K562 (cell line): Measurements from ENCODE around the gene XRN1. TPM values are rescaled to one million over a fixed set of nuclear protein-coding genes. Genes with fewer than 3 reads are reported as not detected.

Experiments used
- ARHGAP35 ChIP-seq: fragments of 450-650 bp; IDR thresholded peaks from 2 replicates; pipeline ENCODE4 v1.6.1; 2018; ENCODE audit not compliant: partially characterized antibody
- CEBPG ChIP-seq, 3 experiments: fragments of 200-800 bp in 1 of 3; sonication (Bioruptor generic) in 1 of 3; sonication (generic) in 1 of 3; formaldehyde crosslinking in 1 of 3; IDR thresholded peaks in 2 of 3; conservative IDR thresholded peaks in 1 of 3; 2 replicates each; pipeline versions ENCODE4 v1.6.1 to v1.8.0; 2016 to 2022; ENCODE audit warnings: missing compliant biosample characterization in 2 of 3, missing genetic modification characterization in 2 of 3, mild to moderate bottlenecking in 1 of 3, missing genetic modification reagents in 1 of 3
- KDM4B ChIP-seq, 2 experiments: fragments of 450-650 bp in 1 of 2; sonication (generic) in 1 of 2; IDR thresholded peaks; 2 replicates each; pipeline ENCODE4 v1.6.1; 2016 to 2017; ENCODE audit warnings: borderline replicate concordance in 2 of 2, antibody characterized with exemption in 1 of 2, low read depth in 1 of 2, mild to moderate bottlenecking in 1 of 2
- KDM5B ChIP-seq: fragments of 200-600 bp; sonication (generic); IDR thresholded peaks from 2 replicates; pipeline ENCODE4 v1.6.1; 2012; ENCODE audit warnings: low read depth, mild to moderate bottlenecking, moderate library complexity, low read length, control low read depth, inconsistent platforms; ENCODE audit not compliant: insufficient replicate concordance
- MEF2D ChIP-seq: conservative IDR thresholded peaks from 2 replicates; pipeline ENCODE4 v1.6.1; 2016; ENCODE audit warnings: low read depth, missing genetic modification characterization, missing compliant biosample characterization
- NFRKB ChIP-seq: fragments of 450-650 bp; IDR thresholded peaks from 2 replicates; pipeline ENCODE4 v1.6.1; 2016; ENCODE audit warnings: low read depth
- SAFB2 ChIP-seq: fragments of 200-400 bp; formaldehyde crosslinking; IDR thresholded peaks from 2 replicates; pipeline ENCODE4 v1.6.1; 2018; ENCODE audit warnings: borderline replicate concordance, low read length, low read depth, moderate library complexity; ENCODE audit not compliant: severe bottlenecking
- SRF ChIP-seq, 2 experiments: fragments of 250-450, 450-650 bp in 1 of 2; sonication (Bioruptor Pico) in 1 of 2; sonication (generic) in 1 of 2; formaldehyde crosslinking; IDR thresholded peaks; 2 replicates each; pipeline versions ENCODE4 v1.5.0 to v1.5.1; 2020 to 2022; ENCODE audit warnings: mild to moderate bottlenecking in 1 of 2, missing genetic modification reagents in 1 of 2
- TCF3 ChIP-seq: sonication (generic); formaldehyde crosslinking; IDR thresholded peaks from 2 replicates; pipeline ENCODE4 v1.4.0; 2020; ENCODE audit warnings: mild to moderate bottlenecking, missing genetic modification reagents
- U2AF1 ChIP-seq: fragments of 200-400 bp; formaldehyde crosslinking; optimal IDR thresholded peaks from 2 replicates; pipeline ENCODE3; 2017; ENCODE audit warnings: mild to moderate bottlenecking, low read depth, low read length, moderate library complexity
- USF2 ChIP-seq: sonication (generic); formaldehyde crosslinking; IDR thresholded peaks from 2 replicates; pipeline ENCODE4 v1.5.0; 2020; ENCODE audit warnings: missing genetic modification reagents
- ZNF140 ChIP-seq: fragments of 250-450 bp; sonication (Bioruptor Pico); IDR thresholded peaks from 2 replicates; pipeline ENCODE4 v1.8.0; 2021; ENCODE audit warnings: moderate library complexity, mild to moderate bottlenecking, inconsistent platforms
- polyA plus RNA-seq, 8 experiments: library from polyadenylated mRNA; depleted of rRNA in 4 of 8; stranded (reverse) in 5 of 8; unstranded in 3 of 8; fragments of >200 nt; fragmentation: Nextera tagmentation in 2 of 8; fragmentation: Illumina TruSeq in 1 of 8; extraction: Ambion mirVana in 2 of 8; extraction: Trizol in 1 of 8; gene quantifications; 2 replicates each; pipeline versions ENCODE4 v1.2.1 to v1.2.3, GENCODE V29; 2011 to 2014; ENCODE audit warnings: inconsistent platforms in 1 of 8, missing spikeins in 1 of 8
- total RNA-seq, 7 experiments: library from RNA; depleted of rRNA in 6 of 7; stranded (reverse); fragments of >200 nt in 6 of 7; fragmentation: Illumina TruSeq in 2 of 7; extraction: Trizol in 2 of 7; gene quantifications; 2 replicates each; pipeline versions ENCODE4 v1.2.1 to v1.2.3, GENCODE V29; 2011 to 2021; ENCODE audit warnings: low replicate concordance in 1 of 7
- TF ChIP-seq, protein P1 (sequence below): fragments of 450-650 bp; IDR thresholded peaks from 2 replicates; pipeline ENCODE4 v1.7.1; 2018; ENCODE audit warnings: mild to moderate bottlenecking, low read depth; ENCODE audit not compliant: partially characterized antibody
- TF ChIP-seq, protein P2 (sequence below): fragments of 250-450 bp; sonication (Bioruptor Pico); IDR thresholded peaks from 2 replicates; pipeline ENCODE4 v1.4.0; 2020
- TF ChIP-seq, protein P3 (sequence below): fragments of 450-650 bp; IDR thresholded peaks from 2 replicates; pipeline ENCODE4 v1.6.1; 2014; ENCODE audit warnings: low read depth, mild to moderate bottlenecking, moderate library complexity, borderline replicate concordance
- TF ChIP-seq, protein P4 (sequence below): sonication (generic); formaldehyde crosslinking; IDR thresholded peaks from 2 replicates; pipeline ENCODE4 v1.8.0; 2022; ENCODE audit warnings: mild to moderate bottlenecking, missing genetic modification reagents, borderline replicate concordance

Gene XRN1
- total and polyA plus RNA-seq, 9 of the 15 experiments (the other 6 are each of a cell fraction or from before 2014, with no cell fraction given) = 3.1 to 28.4 (median 17.2) TPM

GRCh38 chr3:142447852-142448823 is at the start of gene XRN1 (continued):
- TF ChIP-seq, protein P1, sequence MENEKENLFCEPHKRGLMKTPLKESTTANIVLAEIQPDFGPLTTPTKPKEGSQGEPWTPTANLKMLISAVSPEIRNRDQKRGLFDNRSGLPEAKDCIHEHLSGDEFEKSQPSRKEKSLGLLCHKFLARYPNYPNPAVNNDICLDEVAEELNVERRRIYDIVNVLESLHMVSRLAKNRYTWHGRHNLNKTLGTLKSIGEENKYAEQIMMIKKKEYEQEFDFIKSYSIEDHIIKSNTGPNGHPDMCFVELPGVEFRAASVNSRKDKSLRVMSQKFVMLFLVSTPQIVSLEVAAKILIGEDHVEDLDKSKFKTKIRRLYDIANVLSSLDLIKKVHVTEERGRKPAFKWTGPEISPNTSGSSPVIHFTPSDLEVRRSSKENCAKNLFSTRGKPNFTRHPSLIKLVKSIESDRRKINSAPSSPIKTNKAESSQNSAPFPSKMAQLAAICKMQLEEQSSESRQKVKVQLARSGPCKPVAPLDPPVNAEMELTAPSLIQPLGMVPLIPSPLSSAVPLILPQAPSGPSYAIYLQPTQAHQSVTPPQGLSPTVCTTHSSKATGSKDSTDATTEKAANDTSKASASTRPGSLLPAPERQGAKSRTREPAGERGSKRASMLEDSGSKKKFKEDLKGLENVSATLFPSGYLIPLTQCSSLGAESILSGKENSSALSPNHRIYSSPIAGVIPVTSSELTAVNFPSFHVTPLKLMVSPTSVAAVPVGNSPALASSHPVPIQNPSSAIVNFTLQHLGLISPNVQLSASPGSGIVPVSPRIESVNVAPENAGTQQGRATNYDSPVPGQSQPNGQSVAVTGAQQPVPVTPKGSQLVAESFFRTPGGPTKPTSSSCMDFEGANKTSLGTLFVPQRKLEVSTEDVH = no peak
- TF ChIP-seq, protein P2, sequence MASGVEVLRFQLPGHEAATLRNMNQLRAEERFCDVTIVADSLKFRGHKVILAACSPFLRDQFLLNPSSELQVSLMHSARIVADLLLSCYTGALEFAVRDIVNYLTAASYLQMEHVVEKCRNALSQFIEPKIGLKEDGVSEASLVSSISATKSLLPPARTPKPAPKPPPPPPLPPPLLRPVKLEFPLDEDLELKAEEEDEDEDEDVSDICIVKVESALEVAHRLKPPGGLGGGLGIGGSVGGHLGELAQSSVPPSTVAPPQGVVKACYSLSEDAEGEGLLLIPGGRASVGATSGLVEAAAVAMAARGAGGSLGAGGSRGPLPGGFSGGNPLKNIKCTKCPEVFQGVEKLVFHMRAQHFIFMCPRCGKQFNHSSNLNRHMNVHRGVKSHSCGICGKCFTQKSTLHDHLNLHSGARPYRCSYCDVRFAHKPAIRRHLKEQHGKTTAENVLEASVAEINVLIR (CRISPR knock-in tag) = peak; percentile 90
- peak in 1 of 2 experiments; percentile 80; a peak in 2 of 4 replicates for TF ChIP-seq SRF (CRISPR knock-in tag; IDR thresholded peaks at IDR 0.05)
- TF ChIP-seq USF2 (CRISPR knock-in tag) = no peak
- peak; percentile 10; the same call in 1 of the 2 replicates for TF ChIP-seq TCF3
- TF ChIP-seq, protein P3, sequence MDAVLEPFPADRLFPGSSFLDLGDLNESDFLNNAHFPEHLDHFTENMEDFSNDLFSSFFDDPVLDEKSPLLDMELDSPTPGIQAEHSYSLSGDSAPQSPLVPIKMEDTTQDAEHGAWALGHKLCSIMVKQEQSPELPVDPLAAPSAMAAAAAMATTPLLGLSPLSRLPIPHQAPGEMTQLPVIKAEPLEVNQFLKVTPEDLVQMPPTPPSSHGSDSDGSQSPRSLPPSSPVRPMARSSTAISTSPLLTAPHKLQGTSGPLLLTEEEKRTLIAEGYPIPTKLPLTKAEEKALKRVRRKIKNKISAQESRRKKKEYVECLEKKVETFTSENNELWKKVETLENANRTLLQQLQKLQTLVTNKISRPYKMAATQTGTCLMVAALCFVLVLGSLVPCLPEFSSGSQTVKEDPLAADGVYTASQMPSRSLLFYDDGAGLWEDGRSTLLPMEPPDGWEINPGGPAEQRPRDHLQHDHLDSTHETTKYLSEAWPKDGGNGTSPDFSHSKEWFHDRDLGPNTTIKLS = peak; percentile 71; the same call in 1 of the 2 replicates
- TF ChIP-seq ARHGAP35 = no peak
- TF ChIP-seq, protein P4, sequence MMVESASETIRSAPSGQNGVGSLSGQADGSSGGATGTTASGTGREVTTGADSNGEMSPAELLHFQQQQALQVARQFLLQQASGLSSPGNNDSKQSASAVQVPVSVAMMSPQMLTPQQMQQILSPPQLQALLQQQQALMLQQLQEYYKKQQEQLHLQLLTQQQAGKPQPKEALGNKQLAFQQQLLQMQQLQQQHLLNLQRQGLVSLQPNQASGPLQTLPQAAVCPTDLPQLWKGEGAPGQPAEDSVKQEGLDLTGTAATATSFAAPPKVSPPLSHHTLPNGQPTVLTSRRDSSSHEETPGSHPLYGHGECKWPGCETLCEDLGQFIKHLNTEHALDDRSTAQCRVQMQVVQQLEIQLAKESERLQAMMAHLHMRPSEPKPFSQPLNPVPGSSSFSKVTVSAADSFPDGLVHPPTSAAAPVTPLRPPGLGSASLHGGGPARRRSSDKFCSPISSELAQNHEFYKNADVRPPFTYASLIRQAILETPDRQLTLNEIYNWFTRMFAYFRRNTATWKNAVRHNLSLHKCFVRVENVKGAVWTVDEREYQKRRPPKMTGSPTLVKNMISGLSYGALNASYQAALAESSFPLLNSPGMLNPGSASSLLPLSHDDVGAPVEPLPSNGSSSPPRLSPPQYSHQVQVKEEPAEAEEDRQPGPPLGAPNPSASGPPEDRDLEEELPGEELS (CRISPR knock-in tag) = no peak
- TF ChIP-seq NFRKB = peak; percentile 80
- TF ChIP-seq CEBPG (CRISPR knock-in tag; IDR thresholded peaks at IDR 0.05) = peak; percentile 81
- peak; percentile 80 to 88 for TF ChIP-seq CEBPG (tag; conservative IDR thresholded peaks at IDR 0.05 in 1 of 2, IDR thresholded peaks at IDR 0.05 in 1 of 2)
- no peak for TF ChIP-seq SAFB2
- TF ChIP-seq KDM5B = peak; percentile 89
- TF ChIP-seq MEF2D (tag) = no peak
- TF ChIP-seq U2AF1 = peak; percentile 35
- TF ChIP-seq ZNF140 (CRISPR knock-in tag) = no peak
- no peak for TF ChIP-seq KDM4B (IDR thresholded peaks at IDR 0.05; ENCODE audit: borderline replicate concordance in 2 of 2, low read depth in 1 of 2)
